Tibial nerve (tissue), 4 donors: ENCODE measurements around the gene ISOC1.

ENCODE experiments used
- CTCF ChIP-seq, 5 experiments: fragments of 200-600 bp in 3 of 5; fragments of 450-650 bp in 2 of 5; sonication (generic) in 3 of 5; IDR thresholded peaks; one replicate each; pipeline ENCODE4 v1.5.1; 2016 to 2019; ENCODE audit warnings: antibody characterized with exemption in 5 of 5, mild to moderate bottlenecking in 3 of 5, moderate library complexity in 2 of 5
- EP300 ChIP-seq, 2 donors: sonication (generic); formaldehyde crosslinking; IDR thresholded peaks; one replicate each; pipeline ENCODE4 v1.6.1; 2017; ENCODE audit warnings: antibody characterized with exemption in 2 of 2, mild to moderate bottlenecking in 1 of 2
- POLR2A ChIP-seq, 2 donors: fragments of 450-650 bp; IDR thresholded peaks; one replicate each; pipeline ENCODE4 v1.6.1; 2017; ENCODE audit warnings: antibody characterized with exemption in 2 of 2, mild to moderate bottlenecking in 2 of 2, moderate library complexity in 2 of 2

- TF ChIP-seq POLR2A (IDR thresholded peaks at IDR 0.05) (no peak), CTCF (IDR thresholded peaks at IDR 0.05) (no peak), EP300 (IDR thresholded peaks at IDR 0.05) (no peak)
Measured at GRCh38 chr5:129137637-129138036, 43.1 kb downstream of the ISOC1 start.
